ENCODE results near the gene DNMBP.
"Not testable (repeated sequence)": the region's sequence is repeated elsewhere in the genome, so short reads cannot be mapped to it uniquely, and the experiment has no call there.

Gene DNMBP

DNA sequence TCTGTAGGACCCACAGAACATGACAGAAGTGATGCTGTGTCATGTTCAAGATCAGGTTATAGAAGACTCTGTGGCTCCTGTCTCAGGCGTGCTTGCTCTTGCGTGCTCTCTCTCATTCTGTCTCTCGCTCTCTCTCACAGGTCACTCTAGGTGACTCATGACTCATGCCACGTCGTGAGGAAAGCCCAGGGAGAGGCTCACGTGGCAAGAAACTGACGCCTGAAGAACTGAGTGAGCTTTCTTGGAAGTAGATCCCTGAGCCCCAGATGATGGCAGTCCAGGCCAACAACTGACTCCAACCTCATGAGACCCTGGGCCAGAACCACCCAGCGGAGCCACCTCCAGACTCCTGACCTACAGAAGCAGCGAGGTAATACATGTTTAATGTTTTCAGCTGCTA lies 103.3 kb downstream of the DNMBP start:
- no peak for DNase-seq

DNA sequence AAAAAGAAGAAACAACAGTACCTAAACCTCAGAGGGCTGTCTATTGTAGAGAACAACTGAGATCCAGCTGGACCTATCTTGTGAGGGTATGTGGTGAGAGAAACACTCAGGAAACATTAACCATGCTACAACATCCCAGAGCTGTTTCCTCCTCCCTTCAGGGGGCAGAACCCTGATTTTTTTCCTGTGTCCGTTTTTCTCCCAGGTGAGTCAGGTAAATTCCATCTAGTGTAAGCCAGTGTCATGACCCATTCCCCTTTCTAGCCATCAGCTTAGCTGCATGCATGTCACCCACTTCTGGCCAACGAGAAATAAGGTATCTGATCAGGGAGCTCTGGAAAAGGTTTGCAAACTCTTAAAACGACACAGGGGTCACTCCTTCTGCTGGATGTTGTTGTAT lies 103.8 kb downstream of the DNMBP start:
- DNase-seq: no peak

DNA sequence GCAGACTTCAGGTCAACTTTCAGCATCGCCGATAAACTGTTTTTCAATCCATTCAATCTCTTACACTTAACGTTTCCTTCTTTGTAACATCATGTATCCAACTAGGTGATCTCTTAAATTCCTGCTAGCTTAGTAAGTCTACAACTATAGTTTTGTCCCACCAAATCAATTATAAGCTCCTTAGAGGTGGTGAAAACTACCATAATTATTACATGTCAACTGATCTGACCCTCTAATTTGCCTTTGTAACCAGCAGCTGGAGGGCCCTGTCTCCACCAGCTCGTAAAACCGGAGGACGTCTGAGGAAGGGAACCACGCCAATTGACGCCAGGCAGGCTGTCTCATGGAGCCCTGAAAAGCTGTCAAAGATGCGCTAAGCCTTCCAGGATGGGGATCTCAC lies 113.9 kb downstream of the DNMBP start:
- no peak for DNase-seq

DNA sequence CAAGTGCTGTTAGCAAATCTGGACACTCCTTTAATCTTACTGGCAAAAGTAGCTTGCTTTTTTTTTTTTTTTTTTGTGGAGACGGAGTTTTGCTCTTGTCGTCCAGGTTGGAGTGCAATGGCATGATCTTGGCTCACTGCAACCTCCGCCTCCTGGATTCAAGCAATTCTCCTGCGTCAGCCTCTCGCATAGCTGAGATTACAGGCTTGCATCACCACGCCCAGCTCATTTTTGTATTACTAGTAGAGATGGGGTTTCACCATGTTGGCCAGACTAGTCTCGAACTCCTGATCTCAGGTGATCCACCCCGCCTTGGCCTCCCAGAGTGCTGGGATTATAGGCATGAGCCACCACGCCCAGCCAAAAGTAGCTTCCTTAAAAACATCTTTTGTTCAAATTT lies 114.7 kb downstream of the DNMBP start:
- not testable (repeated sequence) for DNase-seq

DNA sequence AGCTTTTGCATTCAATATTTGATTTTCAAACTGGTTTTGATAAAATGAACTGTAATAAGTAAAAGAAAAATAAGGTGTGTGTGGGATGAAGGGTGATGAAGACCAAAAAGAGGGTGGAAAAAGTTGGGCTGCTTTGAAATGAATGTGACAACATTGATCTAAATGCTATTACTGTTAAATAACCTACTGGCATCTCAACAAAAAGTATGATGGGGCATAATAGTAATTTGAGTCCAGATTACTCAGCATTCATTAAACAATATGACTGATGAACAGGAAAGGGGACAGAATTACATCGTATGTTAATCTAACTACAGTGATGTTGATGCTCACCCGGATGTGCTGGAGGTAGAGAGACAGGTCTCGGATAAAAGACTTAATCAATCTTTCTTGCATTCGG lies 115.1 kb downstream of the DNMBP start:
- no peak for DNase-seq

DNA sequence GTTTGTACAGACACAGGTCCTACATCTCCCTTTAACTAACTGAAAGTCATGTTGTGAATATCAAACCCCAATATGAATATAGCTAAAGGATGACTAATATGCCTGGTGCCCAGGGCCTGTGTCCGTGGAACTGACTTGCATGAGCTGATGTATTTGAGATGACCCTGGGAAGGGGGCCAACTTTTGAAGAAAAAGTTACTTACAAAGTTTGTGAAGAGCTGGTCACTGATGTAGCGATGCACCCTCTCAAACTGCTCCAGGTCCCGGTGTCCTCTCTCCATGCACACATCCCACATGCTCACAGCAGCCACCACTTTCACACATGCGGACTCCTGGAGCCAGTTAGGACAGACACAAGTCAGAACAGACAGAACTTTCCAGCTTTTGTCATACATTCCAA lies 121.1 kb downstream of the DNMBP start:
- DNase-seq: no peak

DNA sequence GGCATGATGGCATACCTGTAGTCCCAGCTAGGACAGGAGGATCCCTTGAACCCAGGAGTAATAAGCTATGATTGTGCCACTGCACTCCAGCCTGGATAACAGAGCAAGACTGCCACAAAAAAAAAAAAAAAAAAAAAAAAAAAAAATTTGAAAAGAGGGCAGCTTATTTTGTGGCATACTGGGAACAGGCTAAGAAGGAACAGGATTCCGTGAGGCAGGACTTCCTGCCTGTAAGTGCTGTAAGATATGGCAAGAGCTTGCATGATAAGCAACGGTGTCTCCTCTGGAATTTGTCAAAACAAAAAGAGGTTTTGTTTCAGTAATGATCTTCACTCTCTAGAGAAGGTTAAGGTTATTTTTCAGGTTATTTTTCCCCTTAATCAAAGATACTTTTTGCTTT lies 126.2 kb downstream of the DNMBP start:
- no peak for DNase-seq

DNA sequence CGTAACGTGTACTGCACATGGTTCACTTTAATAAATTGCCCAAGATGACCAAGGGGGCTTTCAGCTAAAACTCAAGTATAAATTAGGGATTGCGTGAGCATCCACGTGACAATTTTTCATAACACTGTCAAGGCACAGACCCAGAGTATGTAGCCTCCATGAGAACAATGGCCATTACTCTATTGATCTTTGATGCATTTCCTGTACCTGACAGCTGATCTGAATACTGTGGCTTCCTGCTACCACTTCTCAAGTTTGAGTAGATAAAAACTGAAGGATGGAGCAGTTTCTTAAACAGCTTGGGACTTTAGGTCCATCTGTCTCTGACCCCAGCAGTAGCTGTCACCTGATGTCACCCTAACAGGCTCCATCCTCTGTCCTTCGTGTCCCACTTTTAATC lies 128.4 kb downstream of the DNMBP start:
- DNase-seq: no peak

DNA sequence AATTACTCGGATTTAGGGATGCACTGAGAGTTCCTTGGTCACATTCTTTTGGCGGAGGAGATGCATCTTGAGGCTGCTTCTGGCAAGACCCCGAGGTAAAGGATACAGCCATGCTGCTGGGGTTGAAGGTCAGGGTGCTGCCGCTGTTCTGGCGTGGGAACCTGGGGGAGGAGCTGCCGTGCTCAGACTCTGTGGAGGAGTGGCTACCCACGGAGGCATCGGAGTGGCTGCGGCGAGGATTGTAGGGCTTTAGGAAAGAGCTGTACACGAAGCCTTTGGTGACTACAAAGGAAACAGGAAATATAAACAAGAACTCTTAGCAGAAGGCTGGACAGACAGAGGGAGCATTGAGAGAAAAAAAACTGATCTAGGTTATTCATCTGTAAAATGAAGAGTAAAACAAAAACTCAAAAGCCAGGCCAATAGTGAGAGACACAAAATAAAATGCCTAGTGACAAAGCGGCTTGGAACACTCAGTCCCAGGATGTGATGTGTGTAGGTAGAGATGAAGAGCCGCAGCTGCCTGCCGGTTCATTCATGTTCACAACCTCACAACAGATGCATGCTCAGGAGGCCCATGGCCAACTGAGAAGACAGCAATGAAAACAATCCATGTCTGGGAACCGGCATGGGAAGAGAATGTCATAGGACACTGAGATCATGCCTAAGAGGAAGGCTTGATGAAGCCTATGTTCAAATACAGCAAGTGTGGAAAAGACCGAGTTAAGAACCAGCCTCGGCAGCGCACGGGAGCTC lies 129.5 kb downstream of the DNMBP start:
- DNase-seq: no peak

DNA sequence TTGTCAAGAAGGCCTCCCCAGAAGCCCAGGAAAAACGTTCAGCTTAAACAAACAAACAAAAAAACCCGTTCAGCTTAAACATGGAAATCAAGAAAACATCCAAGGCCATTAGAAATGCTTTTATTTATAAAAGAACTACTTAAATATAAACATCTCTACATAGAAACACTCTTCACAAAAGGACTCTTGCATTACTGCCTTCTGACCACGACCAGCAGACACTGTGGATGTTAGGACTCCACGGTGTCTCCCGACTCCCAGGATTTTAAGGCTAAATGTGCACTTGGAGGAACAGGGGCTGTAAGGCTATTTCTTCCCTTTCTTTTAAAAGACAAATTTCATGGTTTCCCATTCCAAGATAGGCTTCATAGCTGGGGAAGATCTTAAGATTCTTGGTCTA lies 134.3 kb downstream of the DNMBP start:
- no peak for DNase-seq

DNA sequence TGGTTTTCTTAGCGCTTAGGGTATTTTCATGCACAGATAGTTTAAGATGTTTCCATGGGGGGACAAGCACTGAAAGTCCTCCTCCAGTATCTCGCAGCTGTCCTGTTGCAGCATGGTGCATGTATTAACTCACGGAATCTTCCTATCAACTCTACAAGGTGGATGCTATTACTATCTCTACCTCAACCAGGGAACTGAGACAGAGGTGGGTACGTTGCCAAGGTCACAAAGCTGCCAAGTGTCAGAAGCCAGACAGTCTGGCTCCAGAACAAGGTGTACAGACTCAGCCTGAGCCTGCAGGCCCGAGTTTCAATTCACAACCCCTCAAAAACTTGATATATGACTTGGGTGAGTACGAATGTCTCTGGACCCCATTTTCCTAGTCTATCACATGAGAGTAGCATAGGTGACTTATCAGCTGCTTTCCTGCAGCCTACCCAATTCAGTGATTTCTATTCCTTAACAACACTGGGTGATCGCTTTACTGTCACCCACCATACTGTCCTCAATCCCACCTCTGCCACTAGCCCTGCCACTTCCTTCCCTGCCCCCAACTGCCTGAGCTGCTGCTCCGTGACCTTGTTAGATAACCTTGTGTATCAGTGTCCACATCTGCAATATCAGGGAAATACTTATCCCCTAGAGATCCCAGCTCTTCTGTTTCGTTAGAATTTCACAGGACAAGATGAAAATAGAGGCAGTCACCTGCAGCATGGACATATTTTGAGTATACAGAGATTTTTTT lies 135.2 kb downstream of the DNMBP start:
- DNase-seq: no peak

DNA sequence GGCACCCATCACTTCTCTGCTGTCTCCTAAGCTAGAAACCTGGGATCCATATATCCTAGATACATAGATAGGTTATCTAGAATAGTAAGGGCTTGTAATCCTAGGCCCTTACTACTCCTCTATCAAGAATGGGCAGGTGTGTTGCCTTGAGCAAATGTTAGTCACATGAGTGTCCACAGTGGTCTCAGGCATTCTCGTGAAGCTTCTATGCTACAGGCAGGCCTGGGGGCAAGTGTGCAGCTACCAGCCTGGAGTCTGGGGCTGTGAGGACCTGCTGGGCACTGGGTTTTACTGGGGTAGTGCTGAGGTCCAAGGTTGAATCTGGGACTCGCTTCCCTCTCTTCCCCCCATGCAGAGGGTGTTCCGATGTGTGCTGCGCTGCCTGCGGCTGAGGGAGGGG lies 135.9 kb downstream of the DNMBP start:
- DNase-seq: no peak

DNA sequence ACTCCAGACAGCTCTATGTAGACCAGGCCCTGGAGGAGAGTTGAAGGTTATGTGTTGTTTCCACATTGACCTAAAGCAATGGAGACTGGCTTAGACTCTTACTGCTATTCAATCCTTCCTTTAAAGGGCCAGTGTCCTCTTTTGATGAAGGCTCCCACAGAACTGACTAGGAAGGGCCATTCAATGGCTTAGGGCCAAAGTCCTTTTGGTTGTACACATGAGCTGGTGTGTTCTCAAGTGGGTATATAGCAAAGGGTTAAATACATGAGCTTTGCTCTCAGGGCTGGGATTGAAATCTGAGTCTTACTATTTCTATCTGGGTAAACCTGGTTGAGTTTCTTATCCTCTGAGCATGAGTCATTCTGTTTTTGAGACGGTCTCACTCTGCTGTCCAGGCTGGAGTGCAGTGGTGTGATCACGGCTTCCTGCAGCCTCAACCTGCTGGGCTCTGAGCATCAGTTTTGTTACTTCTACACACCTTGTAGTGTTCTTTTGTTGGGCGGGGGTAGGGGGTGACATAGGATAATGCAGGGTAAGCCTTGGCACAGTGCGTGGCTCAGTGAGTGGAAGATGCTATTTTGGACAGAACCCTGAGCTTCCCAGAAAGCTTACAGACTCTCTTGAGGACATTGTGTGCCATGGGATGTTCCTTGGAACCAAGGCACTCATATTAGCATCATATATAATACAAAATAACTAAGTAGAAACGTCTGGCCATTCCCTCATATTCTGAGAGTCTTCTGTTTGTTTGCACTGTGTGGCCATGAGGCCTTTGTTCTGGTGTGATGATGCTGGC lies 137.2 kb downstream of the DNMBP start:
- DNase-seq: no peak

DNA sequence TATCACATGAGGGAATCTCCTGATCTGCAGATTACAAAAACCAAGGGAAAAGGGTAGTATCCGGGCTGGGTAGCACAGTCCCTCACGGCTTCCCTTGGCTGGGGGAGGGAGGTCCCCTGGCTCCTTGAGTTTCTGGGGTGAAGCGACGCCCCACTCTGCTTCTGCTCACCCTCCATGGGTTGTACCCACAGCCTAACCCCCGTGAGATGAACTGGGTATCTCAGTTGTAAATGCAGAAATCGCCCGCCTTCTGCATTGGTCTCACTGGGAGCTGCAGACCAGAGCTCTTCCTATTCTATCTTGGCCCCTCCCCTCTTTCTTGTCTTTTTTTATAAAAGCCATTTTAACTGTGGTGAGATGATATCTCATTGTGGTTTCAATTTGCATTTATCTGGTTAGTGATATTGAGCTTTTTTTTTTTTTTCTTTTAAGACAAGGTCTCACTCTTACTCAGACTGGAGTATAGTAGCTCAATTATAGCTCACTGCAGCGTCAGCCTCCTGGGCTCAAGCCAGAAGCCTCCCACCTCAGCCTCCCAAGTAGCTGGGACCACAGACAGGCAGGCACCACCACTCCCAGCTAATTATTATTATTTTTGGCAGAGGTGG lies 139.5 kb downstream of the DNMBP start:
- no peak for DNase-seq

DNA sequence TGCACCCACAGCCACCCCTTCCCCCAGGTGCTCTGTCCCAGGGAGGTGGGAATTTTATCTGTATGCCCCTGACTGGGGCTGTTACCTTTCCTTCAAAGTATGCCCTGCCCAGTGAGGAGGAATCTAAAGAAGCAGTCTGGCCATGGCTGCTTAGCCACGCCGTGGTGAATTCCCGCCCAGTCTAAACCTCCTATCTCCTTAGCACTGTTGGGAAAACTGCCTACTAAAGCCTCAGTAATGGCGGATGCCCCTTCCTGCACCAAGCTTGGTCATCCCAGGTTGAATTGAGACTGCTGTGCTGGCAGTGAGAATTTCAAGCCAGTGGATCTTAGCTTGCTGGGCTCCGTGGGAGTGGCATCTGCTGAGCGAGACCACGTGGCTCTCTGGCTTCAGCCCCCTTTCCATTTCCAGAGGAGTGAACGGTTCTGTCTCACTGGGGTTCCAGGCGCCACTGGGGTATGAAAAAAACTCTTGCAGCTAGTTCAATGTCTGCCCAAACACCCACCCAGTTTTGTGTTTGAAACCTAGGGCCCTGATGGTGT lies 140.1 kb downstream of the DNMBP start:
- DNase-seq: no peak

DNA sequence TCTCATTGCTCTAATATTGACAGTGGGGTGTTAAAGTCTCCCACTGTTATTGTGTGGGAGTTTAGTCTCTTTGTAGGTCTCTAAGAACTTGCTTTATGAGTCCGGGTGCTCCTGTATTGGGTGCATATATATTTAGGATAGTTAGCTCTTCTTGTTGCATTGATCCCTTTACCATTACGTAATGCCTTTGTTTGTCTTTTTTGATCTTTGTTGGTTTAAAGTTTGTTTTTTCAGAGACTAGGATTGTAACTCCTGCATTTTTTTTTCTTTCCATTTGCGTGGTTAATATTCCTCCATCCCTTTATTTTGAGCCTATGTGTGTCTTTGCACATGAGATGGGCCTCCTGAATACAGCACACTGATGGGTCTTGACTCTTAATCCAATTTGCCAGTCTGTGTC lies 142.5 kb downstream of the DNMBP start:
- not testable (repeated sequence) for DNase-seq

DNA sequence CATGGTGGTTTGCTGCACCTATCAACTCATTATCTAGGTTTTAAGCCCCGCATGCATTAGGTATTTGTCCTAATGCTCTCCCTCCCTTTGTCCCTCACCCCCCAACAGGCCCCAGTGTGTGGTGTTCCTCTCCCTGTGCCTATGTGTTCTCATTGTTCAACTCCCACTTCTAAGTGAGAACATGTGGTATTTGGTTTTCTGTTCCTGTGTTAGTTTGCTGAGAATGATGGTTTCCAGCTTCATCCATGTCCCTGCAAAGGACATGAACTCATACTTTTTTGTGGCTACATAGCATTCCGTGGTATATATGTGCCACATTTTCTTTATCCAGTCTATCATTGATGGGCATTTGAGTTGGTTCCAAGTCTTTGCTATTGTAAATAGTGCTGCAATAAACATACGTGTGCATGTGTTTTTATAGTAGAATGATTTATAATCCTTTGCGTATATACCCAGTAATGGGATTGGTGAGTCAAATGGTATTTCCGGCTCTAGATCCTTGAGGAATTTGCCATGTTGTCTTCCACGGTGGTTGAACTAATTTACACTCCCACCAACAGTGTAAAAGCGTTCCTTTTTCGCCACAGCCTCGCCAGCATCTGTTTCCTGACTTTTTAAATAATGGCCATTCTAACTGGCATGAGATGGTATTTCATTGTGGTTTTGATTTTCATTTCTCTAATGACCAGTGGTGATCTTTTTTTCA lies 146.1 kb downstream of the DNMBP start:
- DNase-seq: not testable (repeated sequence)

DNA sequence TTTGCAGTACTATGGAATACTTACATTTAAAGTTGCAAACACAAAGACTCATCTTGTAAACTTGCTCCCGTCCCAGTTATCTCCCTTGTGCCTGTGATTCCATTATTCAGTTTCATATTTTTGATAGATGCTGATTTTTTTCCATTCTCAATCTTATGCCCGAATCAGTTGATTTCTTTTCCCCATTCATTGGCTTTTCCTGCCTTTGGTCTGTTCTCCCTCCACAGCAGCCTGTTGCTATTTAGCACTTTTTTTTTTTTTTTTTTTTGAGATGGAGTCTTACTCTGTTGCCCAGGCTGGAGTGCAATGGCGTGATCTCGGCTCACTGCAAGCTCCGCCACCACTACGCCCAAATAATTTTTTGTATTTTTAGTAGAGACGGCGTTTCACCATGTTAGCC lies 149.3 kb downstream of the DNMBP start:
- no peak for DNase-seq

DNA sequence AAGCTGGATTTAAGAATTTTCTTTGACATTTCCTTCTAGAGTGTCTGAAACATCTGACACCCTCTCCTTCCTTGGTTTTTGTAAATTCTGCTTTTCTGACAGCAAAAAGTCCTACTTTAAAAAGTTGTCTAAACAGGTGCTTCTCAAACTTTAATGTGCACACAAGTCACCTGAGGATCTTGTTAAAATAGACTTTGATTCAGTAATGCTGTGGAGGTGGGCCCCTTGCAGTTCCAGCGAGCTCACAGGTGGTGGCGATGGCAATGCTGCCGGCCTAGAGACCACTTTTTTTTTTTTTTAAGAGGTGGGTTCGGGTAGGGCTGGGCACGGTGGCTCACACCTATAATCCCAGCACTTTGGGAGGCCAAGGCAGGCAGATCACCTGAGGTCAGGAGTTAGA lies 150.2 kb downstream of the DNMBP start:
- DNase-seq: no peak

DNA sequence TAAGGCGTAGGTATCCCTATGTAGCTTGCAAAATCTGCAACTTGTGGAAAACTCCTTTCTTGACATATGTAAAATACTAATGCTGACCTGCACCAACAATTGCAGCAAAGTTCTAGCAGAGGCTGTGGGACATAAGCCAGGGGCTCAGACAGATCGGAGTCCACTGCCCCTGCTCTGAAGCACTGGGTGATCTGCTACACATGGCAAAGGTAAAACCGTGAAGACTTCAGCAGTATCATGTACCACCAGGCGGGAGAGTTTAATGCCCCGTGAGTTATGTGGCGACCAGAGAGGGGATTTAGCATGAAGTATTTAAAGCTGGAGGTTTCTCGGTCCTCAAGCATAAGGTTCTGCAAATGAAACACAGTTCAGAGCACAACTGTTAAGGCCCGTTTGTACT lies 150.9 kb downstream of the DNMBP start:
- no peak for DNase-seq

DNA sequence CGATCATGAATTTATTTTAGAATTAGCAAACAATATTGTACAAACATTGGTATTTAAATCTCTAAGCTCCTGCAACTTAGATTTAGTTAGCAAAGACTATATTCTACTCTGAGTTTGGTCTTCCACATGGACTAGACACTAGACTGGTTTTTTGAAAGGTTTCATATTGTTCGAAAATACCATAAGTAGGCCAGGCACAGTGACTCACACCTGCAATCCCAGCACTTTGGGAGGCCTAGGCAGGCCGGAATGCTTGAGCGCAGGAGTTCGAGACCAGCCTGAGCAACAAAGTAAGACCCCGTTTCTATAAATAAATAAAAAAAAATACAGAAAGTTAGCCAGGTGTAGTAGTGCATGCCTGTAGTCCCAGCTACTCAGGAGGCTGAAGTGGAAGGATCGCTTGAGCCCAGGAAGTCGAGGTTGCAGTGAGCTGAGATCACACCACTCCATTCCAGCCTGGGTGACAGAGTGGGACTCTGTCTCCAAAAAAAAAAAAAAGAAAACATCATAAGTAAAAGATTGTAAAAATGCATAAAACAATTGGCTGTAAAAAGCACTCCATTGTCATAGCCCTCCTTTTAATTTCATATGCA lies 154.2 kb downstream of the DNMBP start:
- DNase-seq: no peak

DNA sequence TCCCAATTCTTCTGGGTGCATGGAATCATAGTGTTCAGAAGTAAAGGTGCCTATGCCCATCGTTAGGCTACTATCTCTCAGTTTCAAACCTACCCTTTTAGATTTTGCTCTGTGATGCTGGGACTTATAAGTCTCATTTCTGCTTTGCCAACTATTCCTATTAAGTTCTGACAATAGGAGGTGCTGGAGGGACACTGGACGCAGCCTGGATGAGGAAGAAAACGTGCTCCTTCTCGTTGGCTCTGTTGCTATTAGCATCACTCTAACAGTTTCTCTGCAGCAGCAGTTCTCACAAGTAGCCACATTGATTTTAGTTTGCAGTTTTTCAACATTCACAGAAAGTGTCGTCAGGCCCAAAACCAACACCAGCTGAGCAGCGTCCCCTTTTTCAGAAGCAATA lies 154.9 kb downstream of the DNMBP start:
- DNase-seq: no peak
